Neural progenitor cell (in vitro differentiated cells): ENCODE measurements around the gene OR52N5. TPM values are rescaled to one million over a fixed set of nuclear protein-coding genes. Genes with fewer than 3 reads are reported as not detected.

Experiments used
- DNase-seq: peaks from one replicate; pipeline ENCODE4 v3.0.0-alpha.2; 2016; ENCODE audit warnings: low spot score
- H2AFZ ChIP-seq: fragments of 200-600 bp; sonication (generic); replicated peaks from 2 replicates; pipeline ENCODE4 v1.6.1; 2016; ENCODE audit warnings: antibody characterized with exemption
- H3F3A ChIP-seq: fragments of 200-600 bp; sonication (generic); 2 replicates; pipeline ENCODE4 v1.6.1; 2016; ENCODE audit warnings: antibody characterized with exemption, low read depth
- H3K27ac ChIP-seq: fragments of 200-600 bp; sonication (generic); 2 replicates; pipeline ENCODE4 v1.5.1; 2016; ENCODE audit warnings: mild to moderate bottlenecking
- H3K27me3 ChIP-seq: fragments of 200-600 bp; sonication (generic); 2 replicates; pipeline ENCODE4 v1.6.1; 2016; ENCODE audit warnings: mild to moderate bottlenecking, moderate library complexity
- H3K36me3 ChIP-seq: fragments of 200-600 bp; sonication (generic); 2 replicates; pipeline ENCODE4 v1.5.1; 2016
- H3K4me1 ChIP-seq: fragments of 200-600 bp; sonication (generic); 2 replicates; pipeline ENCODE4 v1.6.1; 2016; ENCODE audit warnings: mixed run types
- H3K4me2 ChIP-seq: fragments of 200-600 bp; sonication (generic); 2 replicates; pipeline ENCODE4 v1.6.1; 2016
- H3K4me3 ChIP-seq: fragments of 200-600 bp; sonication (generic); 2 replicates; pipeline ENCODE4 v1.5.1; 2016
- H3K79me2 ChIP-seq: fragments of 200-600 bp; sonication (generic); 2 replicates; pipeline ENCODE4 v1.6.1; 2016; ENCODE audit warnings: low read depth
- H3K9ac ChIP-seq: fragments of 200-600 bp; sonication (generic); 2 replicates; pipeline ENCODE4 v1.6.1; 2016
- H3K9me3 ChIP-seq: fragments of 200-600 bp; sonication (generic); 2 replicates; pipeline ENCODE4 v1.5.1; 2016; ENCODE audit warnings: low read depth
- H4K20me1 ChIP-seq: fragments of 200-600 bp; sonication (generic); 2 replicates; pipeline ENCODE4 v1.6.1; 2016; ENCODE audit warnings: low read depth
- H3K27ac Mint-ChIP-seq: 3 replicates; pipeline ENCODE4 v1.8.0; 2021; ENCODE audit warnings: mixed read lengths
- H3K27me3 Mint-ChIP-seq: 2 replicates; pipeline ENCODE4 v1.8.0; 2022; ENCODE audit warnings: low read depth, mild to moderate bottlenecking, inconsistent platforms, moderate library complexity, mixed read lengths; ENCODE audit not compliant: insufficient read depth
- H3K36me3 Mint-ChIP-seq: 3 replicates; pipeline ENCODE4 v1.8.0; 2021; ENCODE audit warnings: mixed read lengths
- H3K4me1 Mint-ChIP-seq: 3 replicates; pipeline ENCODE4 v1.8.0; 2021; ENCODE audit warnings: mixed read lengths
- H3K4me3 Mint-ChIP-seq: 3 replicates; pipeline ENCODE4 v1.8.0; 2021; ENCODE audit warnings: mild to moderate bottlenecking, moderate library complexity, mixed read lengths
- H3K9me3 Mint-ChIP-seq: 3 replicates; pipeline ENCODE4 v1.8.0; 2020; ENCODE audit warnings: mixed read lengths
- EZH2 ChIP-seq: fragments of 200-600 bp; sonication (generic); IDR thresholded peaks from 2 replicates; pipeline ENCODE4 v1.6.1; 2017; ENCODE audit warnings: antibody characterized with exemption, mild to moderate bottlenecking, moderate library complexity
- EZH2phosphoT487 ChIP-seq: fragments of 200-600 bp; sonication (generic); IDR thresholded peaks from 2 replicates; pipeline ENCODE4 v1.6.1; 2017; ENCODE audit warnings: antibody characterized with exemption
- total RNA-seq: library from RNA; depleted of rRNA; stranded (reverse); fragments of >200 nt; gene quantifications from 2 replicates; pipeline ENCODE4 v1.2.3, GENCODE V29; 2015; ENCODE audit warnings: low replicate concordance
- TF ChIP-seq, protein P1 (sequence below): fragments of 200-600 bp; sonication (generic); IDR thresholded peaks from 2 replicates; pipeline ENCODE4 v1.5.1; 2017; ENCODE audit warnings: antibody characterized with exemption, mild to moderate bottlenecking

Gene OR52N5
- total RNA-seq, 1 donor from 2014 or later = not detected

GRCh38 chr11:5815534-5815933, 32.4 kb upstream of the OR52N5 start:
- H3K4me2 ChIP-seq = no peak overlapping the region
- no peaks in the 10 kb centered on the region for H3K79me2 ChIP-seq
- no peaks in the 10 kb centered on the region for H3K4me1 ChIP-seq
- no peaks in the 10 kb centered on the region for H4K20me1 ChIP-seq
- no peaks in the 10 kb centered on the region for H3K9me3 Mint-ChIP-seq
- no peaks in the 10 kb centered on the region for H3K4me1 Mint-ChIP-seq
- no peak overlapping the region for H3K27ac Mint-ChIP-seq
- H3K36me3 ChIP-seq = no peaks in the 10 kb centered on the region
- TF ChIP-seq, protein P1, sequence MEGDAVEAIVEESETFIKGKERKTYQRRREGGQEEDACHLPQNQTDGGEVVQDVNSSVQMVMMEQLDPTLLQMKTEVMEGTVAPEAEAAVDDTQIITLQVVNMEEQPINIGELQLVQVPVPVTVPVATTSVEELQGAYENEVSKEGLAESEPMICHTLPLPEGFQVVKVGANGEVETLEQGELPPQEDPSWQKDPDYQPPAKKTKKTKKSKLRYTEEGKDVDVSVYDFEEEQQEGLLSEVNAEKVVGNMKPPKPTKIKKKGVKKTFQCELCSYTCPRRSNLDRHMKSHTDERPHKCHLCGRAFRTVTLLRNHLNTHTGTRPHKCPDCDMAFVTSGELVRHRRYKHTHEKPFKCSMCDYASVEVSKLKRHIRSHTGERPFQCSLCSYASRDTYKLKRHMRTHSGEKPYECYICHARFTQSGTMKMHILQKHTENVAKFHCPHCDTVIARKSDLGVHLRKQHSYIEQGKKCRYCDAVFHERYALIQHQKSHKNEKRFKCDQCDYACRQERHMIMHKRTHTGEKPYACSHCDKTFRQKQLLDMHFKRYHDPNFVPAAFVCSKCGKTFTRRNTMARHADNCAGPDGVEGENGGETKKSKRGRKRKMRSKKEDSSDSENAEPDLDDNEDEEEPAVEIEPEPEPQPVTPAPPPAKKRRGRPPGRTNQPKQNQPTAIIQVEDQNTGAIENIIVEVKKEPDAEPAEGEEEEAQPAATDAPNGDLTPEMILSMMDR = no peak
- TF ChIP-seq EZH2phosphoT487 (no peak), EZH2 (no peak)
- no peaks in the 10 kb centered on the region for H3F3A ChIP-seq
- no peaks in the 10 kb centered on the region for H3K27me3 ChIP-seq
- DNase-seq = no peak
- H3K9me3 ChIP-seq = no peaks in the 10 kb centered on the region
- no peak overlapping the region for H3K27ac ChIP-seq
- no peak overlapping the region for H3K4me3 ChIP-seq
- H3K4me3 Mint-ChIP-seq = no peak overlapping the region
- H3K27me3 Mint-ChIP-seq = no peaks in the 10 kb centered on the region
- no peaks in the 10 kb centered on the region for H3K36me3 Mint-ChIP-seq
- H3K9ac ChIP-seq = no peak overlapping the region
- no peak overlapping the region for H2AFZ ChIP-seq

DNA sequence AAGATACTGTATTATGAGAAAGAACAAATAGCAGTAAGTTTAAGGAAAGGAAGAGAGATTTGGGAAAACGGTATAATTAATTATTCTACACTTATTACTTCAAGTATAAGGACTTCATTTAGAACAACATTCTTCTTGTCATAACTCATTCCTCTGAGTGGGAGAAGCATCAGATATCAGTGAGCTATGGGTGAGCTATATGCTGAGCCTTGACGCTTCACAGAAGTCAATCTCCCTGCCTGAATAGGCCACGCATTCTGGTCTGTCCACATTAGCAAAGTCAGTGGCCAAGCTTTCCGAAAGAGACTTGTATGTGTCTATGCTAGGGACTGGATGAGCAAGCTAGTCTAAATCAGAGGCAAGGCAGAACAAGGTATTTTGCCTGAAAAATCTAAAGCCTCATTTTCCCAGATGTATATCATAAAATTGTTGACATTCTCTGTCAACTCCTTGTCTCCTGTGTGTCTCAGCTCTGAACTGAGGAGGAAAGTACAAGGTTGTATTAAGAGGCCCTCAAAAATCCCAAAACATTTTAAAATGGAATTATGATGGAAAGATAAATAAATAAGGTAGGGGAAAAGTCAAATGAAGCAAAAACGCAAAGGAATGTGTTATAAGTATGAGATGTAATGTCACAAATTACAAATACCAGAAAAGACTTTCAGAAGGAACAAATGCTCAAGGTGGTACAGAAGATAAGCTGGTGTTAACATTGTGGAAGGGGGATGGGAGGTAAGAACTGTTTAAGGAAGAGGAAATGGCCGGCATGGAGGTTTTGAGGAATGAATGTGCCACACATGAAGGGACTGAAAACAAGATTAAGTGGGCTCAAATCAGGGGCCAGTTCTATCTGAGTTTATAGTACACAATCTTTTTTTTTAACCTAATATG, 27.0 kb upstream of the OR52N5 start:
- Histone ChIP-seq H3K27me3 (peaks cover 10% of the 10 kb centered on the region), H3F3A (peaks cover 5% of the 10 kb centered on the region), H2AFZ (no peak overlapping the region), H3K4me1 (no peaks in the 10 kb centered on the region), H3K27ac (no peak overlapping the region), H4K20me1 (no peaks in the 10 kb centered on the region), H3K9me3 (no peaks in the 10 kb centered on the region), H3K36me3 (no peaks in the 10 kb centered on the region), H3K9ac (no peak overlapping the region), H3K4me2 (no peak overlapping the region), H3K4me3 (no peak overlapping the region), H3K79me2 (no peaks in the 10 kb centered on the region)
- DNase-seq = no peak
- Mint-ChIP-seq H3K4me1 (no peaks in the 10 kb centered on the region), H3K36me3 (no peaks in the 10 kb centered on the region), H3K9me3 (no peaks in the 10 kb centered on the region), H3K27ac (no peak overlapping the region), H3K27me3 (peaks cover 2% of the 10 kb centered on the region), H3K4me3 (no peak overlapping the region)
- TF ChIP-seq EZH2phosphoT487 (no peak), EZH2 (no peak)
- TF ChIP-seq, protein P1 = no peak

- H3K4me3 ChIP-seq = peak overlapping the region; percentile 60
Observed at GRCh38 chr11:5809122-5809519, 26.0 kb upstream of the OR52N5 start.

More at GRCh38 chr11:5809122-5809519, 26.0 kb upstream of the OR52N5 start:
- no peaks in the 10 kb centered on the region for H4K20me1 ChIP-seq
- no peaks in the 10 kb centered on the region for H3K36me3 Mint-ChIP-seq
- no peaks in the 10 kb centered on the region for H3K4me1 ChIP-seq
- peaks cover 2% of the 10 kb centered on the region for H3K9me3 Mint-ChIP-seq
- no peaks in the 10 kb centered on the region for H3K36me3 ChIP-seq
- peak overlapping the region; percentile 78 for H3K4me2 ChIP-seq
- H3K4me3 Mint-ChIP-seq = peak overlapping the region; percentile 78
- DNase-seq = no peak
- no peak overlapping the region for H3K27ac Mint-ChIP-seq
- peaks cover 5% of the 10 kb centered on the region for H3F3A ChIP-seq
- no peak overlapping the region for H3K9ac ChIP-seq
- H3K4me1 Mint-ChIP-seq = no peaks in the 10 kb centered on the region
- H3K27ac ChIP-seq = no peak overlapping the region
- peaks cover 10% of the 10 kb centered on the region for H3K27me3 ChIP-seq
- H3K79me2 ChIP-seq = no peaks in the 10 kb centered on the region
- TF ChIP-seq, protein P1 = no peak
- no peak for TF ChIP-seq EZH2
- TF ChIP-seq EZH2phosphoT487 = no peak
- H3K27me3 Mint-ChIP-seq = peaks cover 2% of the 10 kb centered on the region
- peak overlapping the region; percentile 98 for H2AFZ ChIP-seq
- H3K9me3 ChIP-seq = no peaks in the 10 kb centered on the region
